Ishikawa (cell line): ENCODE data around the gene TUBB6.

Experiments used
- CEBPB ChIP-seq: IDR thresholded peaks from 2 replicates; pipeline ENCODE4 v1.6.1; 2012
- CREB1 ChIP-seq: IDR thresholded peaks from 2 replicates; pipeline ENCODE4 v1.6.1; 2012; ENCODE audit warnings: low read depth
- EP300 ChIP-seq: IDR thresholded peaks from 2 replicates; pipeline ENCODE4 v1.6.1; 2012; ENCODE audit warnings: borderline replicate concordance
- FOXM1 ChIP-seq: IDR thresholded peaks from 2 replicates; pipeline ENCODE4 v1.6.1; 2012; ENCODE audit warnings: low read depth, borderline replicate concordance
- NFIC ChIP-seq: IDR thresholded peaks from 2 replicates; pipeline ENCODE4 v1.6.1; 2012
- RAD21 ChIP-seq: IDR thresholded peaks from 2 replicates; pipeline ENCODE4 v1.6.1; 2012; ENCODE audit warnings: low read depth
- TAF1 ChIP-seq: IDR thresholded peaks from 2 replicates; pipeline ENCODE4 v1.6.1; 2012; ENCODE audit warnings: low read depth, mild to moderate bottlenecking
- TCF12 ChIP-seq: IDR thresholded peaks from 2 replicates; pipeline ENCODE4 v1.6.1; 2012; ENCODE audit warnings: low read depth
- TEAD4 ChIP-seq: IDR thresholded peaks from 2 replicates; pipeline ENCODE4 v1.6.1; 2012
- YY1 ChIP-seq: IDR thresholded peaks from 2 replicates; pipeline ENCODE4 v1.6.1; 2012; ENCODE audit warnings: low read depth
- ZBTB7A ChIP-seq: IDR thresholded peaks from 2 replicates; pipeline ENCODE4 v1.6.1; 2012; ENCODE audit warnings: low read depth
- TF ChIP-seq, protein P1 (sequence below): IDR thresholded peaks from 2 replicates; pipeline ENCODE4 v1.6.1; 2012; ENCODE audit warnings: low read depth, mild to moderate bottlenecking
- TF ChIP-seq, protein P2 (sequence below): IDR thresholded peaks from 2 replicates; pipeline ENCODE4 v1.6.1; 2012
- TF ChIP-seq, protein P3 (sequence below): IDR thresholded peaks from 2 replicates; pipeline ENCODE4 v1.6.1; 2012

DNA sequence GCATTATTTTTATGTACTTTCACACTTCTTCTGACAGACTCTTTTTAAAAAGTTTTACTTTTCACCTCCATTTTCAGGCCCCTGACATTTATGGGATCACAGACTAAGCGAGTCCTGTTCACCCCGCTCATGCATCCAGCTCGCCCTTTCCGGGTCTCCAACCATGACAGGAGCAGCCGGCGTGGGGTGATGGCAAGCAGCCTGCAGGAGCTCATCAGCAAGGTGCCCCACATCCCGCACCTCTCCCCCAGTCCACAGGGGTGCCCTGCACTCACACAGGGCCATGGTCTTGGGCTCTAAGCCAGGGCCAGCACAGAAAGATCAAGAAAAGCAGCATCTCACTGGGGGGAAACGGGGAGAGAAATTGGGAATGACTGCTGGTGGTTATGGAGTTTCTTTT lies 45.3 kb upstream of the TUBB6 start:
- no peak for TF ChIP-seq RAD21
- no peak for TF ChIP-seq CREB1
- TF ChIP-seq CEBPB = no peak
- TF ChIP-seq TCF12 = no peak
- TF ChIP-seq, protein P1, sequence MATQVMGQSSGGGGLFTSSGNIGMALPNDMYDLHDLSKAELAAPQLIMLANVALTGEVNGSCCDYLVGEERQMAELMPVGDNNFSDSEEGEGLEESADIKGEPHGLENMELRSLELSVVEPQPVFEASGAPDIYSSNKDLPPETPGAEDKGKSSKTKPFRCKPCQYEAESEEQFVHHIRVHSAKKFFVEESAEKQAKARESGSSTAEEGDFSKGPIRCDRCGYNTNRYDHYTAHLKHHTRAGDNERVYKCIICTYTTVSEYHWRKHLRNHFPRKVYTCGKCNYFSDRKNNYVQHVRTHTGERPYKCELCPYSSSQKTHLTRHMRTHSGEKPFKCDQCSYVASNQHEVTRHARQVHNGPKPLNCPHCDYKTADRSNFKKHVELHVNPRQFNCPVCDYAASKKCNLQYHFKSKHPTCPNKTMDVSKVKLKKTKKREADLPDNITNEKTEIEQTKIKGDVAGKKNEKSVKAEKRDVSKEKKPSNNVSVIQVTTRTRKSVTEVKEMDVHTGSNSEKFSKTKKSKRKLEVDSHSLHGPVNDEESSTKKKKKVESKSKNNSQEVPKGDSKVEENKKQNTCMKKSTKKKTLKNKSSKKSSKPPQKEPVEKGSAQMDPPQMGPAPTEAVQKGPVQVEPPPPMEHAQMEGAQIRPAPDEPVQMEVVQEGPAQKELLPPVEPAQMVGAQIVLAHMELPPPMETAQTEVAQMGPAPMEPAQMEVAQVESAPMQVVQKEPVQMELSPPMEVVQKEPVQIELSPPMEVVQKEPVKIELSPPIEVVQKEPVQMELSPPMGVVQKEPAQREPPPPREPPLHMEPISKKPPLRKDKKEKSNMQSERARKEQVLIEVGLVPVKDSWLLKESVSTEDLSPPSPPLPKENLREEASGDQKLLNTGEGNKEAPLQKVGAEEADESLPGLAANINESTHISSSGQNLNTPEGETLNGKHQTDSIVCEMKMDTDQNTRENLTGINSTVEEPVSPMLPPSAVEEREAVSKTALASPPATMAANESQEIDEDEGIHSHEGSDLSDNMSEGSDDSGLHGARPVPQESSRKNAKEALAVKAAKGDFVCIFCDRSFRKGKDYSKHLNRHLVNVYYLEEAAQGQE = no peak
- no peak for TF ChIP-seq TAF1
- TF ChIP-seq YY1 = no peak
- no peak for TF ChIP-seq ZBTB7A
- TF ChIP-seq, protein P2, sequence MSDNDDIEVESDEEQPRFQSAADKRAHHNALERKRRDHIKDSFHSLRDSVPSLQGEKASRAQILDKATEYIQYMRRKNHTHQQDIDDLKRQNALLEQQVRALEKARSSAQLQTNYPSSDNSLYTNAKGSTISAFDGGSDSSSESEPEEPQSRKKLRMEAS = no peak
- no peak for TF ChIP-seq NFIC
- TF ChIP-seq EP300 = no peak
- TF ChIP-seq, protein P3, sequence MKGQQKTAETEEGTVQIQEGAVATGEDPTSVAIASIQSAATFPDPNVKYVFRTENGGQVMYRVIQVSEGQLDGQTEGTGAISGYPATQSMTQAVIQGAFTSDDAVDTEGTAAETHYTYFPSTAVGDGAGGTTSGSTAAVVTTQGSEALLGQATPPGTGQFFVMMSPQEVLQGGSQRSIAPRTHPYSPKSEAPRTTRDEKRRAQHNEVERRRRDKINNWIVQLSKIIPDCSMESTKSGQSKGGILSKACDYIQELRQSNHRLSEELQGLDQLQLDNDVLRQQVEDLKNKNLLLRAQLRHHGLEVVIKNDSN = no peak
- TF ChIP-seq FOXM1 = no peak
- TF ChIP-seq TEAD4 = no peak
